OCI-LY3 (cell line): ENCODE data around the gene PEPD.

Experiments used
- CTCF ChIP-seq: fragments of 200-600, 300-600 bp; sonication (generic); IDR thresholded peaks from 2 replicates; pipeline ENCODE4 v1.5.1; 2014; ENCODE audit warnings: antibody characterized with exemption, low read length, low read depth
- EZH2phosphoT487 ChIP-seq: fragments of 200-600 bp; shearing (Covaris generic); IDR thresholded peaks from 2 replicates; pipeline ENCODE4 v1.6.1; 2018; ENCODE audit warnings: antibody characterized with exemption, mixed run types, low read depth

GRCh38 chr19:33500991-33501390, 20.6 kb downstream of the PEPD start:
- TF ChIP-seq CTCF (no peak), EZH2phosphoT487 (no peak)
